HL-60 (cell line): Measurements from ENCODE around the gene SFXN4.

Experiments used
- DNase-seq, 2 experiments: peaks; one replicate each; pipeline ENCODE4 v3.0.0-alpha.2; 2010 to 2020; ENCODE audit warnings: low read depth in 1 of 2, low spot score in 1 of 2
- H3K27ac ChIP-seq: fragments of 250-450 bp; sonication (Bioruptor Pico); replicated peaks from 2 replicates; pipeline ENCODE4 v1.5.1; 2020; ENCODE audit warnings: mild to moderate bottlenecking, moderate library complexity
- H3K27me3 ChIP-seq: fragments of 250-450 bp; sonication (Bioruptor Pico); 2 replicates; pipeline ENCODE4 v1.5.1; 2021; ENCODE audit warnings: mild to moderate bottlenecking, moderate library complexity; ENCODE audit not compliant: insufficient read depth, poor library complexity, severe bottlenecking
- H3K4me3 ChIP-seq: replicated peaks from 2 replicates; pipeline ENCODE4 v1.5.1; 2011; ENCODE audit warnings: mild to moderate bottlenecking, control low read depth, low read length; ENCODE audit not compliant: insufficient read depth
- CTCF ChIP-seq: IDR thresholded peaks from one replicate; pipeline ENCODE4 v1.5.1; 2011; ENCODE audit warnings: low read length, control low read depth, inconsistent platforms; ENCODE audit not compliant: insufficient read depth
- GABPA ChIP-seq: IDR thresholded peaks from 2 replicates; pipeline ENCODE4 v1.6.1; 2012; ENCODE audit warnings: low read depth
- POLR2AphosphoS5 ChIP-seq: IDR thresholded peaks from 2 replicates; pipeline ENCODE4 v1.6.1; 2012; ENCODE audit warnings: low read depth
- REST ChIP-seq: IDR thresholded peaks from 2 replicates; pipeline ENCODE4 v1.6.1; 2012; ENCODE audit warnings: low read depth; ENCODE audit not compliant: insufficient replicate concordance
- SPI1 ChIP-seq: IDR thresholded peaks from 2 replicates; pipeline ENCODE4 v1.6.1; 2012; ENCODE audit warnings: low read depth, mild to moderate bottlenecking, borderline replicate concordance
- long read RNA-seq: library from polyadenylated mRNA; unstranded; transcript quantifications from one replicate; pipeline ENCODE4 v2.0.0, GENCODE V29; 2020

SFXN4 gene
- long read RNA-seq, transcript SFXN4-201 (14 exons, 1,363 nt), result major isoform, 193 of 315 reads
- long read RNA-seq, partial matches to known transcripts, result 7 of 315 reads
- long read RNA-seq, other reads (novel, unspliced or antisense), result 115 of 315 reads

GRCh38 chr10:119165171-119166117 is at the start of gene SFXN4:
SFXN4 (minus strand) TSS chr10:119165714; CDS start chr10:119165647, 67 bp downstream.
- TF ChIP-seq POLR2AphosphoS5, result peak; percentile 62; the same call in 1 of the 2 replicates
- TF ChIP-seq REST, result no peak
- no peaks in the 10 kb centered on the region for H3K27me3 ChIP-seq
- peak within 1 kb of the TSS; percentile 99 for H3K27ac ChIP-seq
- peak; percentile 74 to 82 for DNase-seq
- peak within 1 kb of the TSS; percentile 59 for H3K4me3 ChIP-seq

- H3K27me3 ChIP-seq, result peaks cover 12% of the 10 kb centered on the region
- no peak for DNase-seq
- H3K27ac ChIP-seq, result no peak overlapping the region
- no peak overlapping the region for H3K4me3 ChIP-seq
- no peak for TF ChIP-seq POLR2AphosphoS5
- no peak for TF ChIP-seq CTCF
- TF ChIP-seq GABPA, result no peak
- no peak for TF ChIP-seq SPI1
- TF ChIP-seq REST, result no peak
Observed at GRCh38 chr10:119211625-119212441, 46.3 kb upstream of the SFXN4 start.

GRCh38 chr10:119211176-119211575 is 45.7 kb upstream of the SFXN4 start:
- no peak overlapping the region for H3K4me3 ChIP-seq
- peaks cover 12% of the 10 kb centered on the region for H3K27me3 ChIP-seq
- H3K27ac ChIP-seq, result no peak overlapping the region
- TF ChIP-seq REST (no peak), SPI1 (no peak), GABPA (no peak), POLR2AphosphoS5 (no peak), CTCF (no peak)
- DNase-seq, result no peak
